ENCODE data around the gene VAV3. TPM values are rescaled to one million over a fixed set of nuclear protein-coding genes. Genes with fewer than 3 reads are reported as not detected.

The VAV3 gene
- total and polyA plus RNA-seq, 10 of the 15 experiments (the other 5 are each of a cell fraction or from before 2014, with no cell fraction given), result 0.84 to 5.5 (median 3.4) TPM

DNA sequence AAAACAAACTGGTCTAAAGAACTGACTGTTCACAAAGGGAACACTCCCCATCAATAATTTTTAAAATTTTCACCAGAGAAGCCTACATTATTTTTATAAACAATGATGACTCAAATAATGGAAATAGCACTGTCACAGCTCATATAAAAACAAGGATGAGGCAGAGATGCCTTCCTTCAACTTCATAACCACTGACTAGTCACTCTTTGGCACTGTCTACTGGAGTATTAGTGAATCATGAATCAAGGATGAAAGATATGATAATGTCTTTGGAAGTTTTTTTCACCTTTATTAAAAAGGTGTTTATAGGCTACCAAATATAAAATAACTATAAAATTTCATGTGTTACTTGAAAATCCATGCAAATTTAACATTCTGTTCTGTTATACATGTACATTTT is 316.9 kb downstream of the VAV3 start:
- Histone ChIP-seq H4K20me1 (ENCODE audit: control insufficient read depth, insufficient read depth) (no peaks in the 10 kb centered on the region), H3K27me3 (replicated peaks in 1 of 2; ENCODE audit: control insufficient read depth in 2 of 2, insufficient read depth in 2 of 2, low read length in 1 of 2) (no peaks in the 10 kb centered on the region), H3K79me2 (ENCODE audit: control insufficient read depth, insufficient read depth, low read length) (no peaks in the 10 kb centered on the region), H3K4me2 (ENCODE audit: control insufficient read depth, insufficient read depth) (no peak overlapping the region), H3K4me3 (no peak overlapping the region), H2AFZ (ENCODE audit: control insufficient read depth, low read depth, low read length) (no peak overlapping the region), H3K36me3 (ENCODE audit: control insufficient read depth in 2 of 2, insufficient read depth in 2 of 2, low read length in 1 of 2) (no peaks in the 10 kb centered on the region), H3K27ac (ENCODE audit: control insufficient read depth, insufficient read depth) (no peak overlapping the region), H3K9ac (ENCODE audit: control insufficient read depth, insufficient read depth, low read length) (no peak overlapping the region), H3K4me1 (ENCODE audit: control insufficient read depth, insufficient read depth, low read length) (no peaks in the 10 kb centered on the region), H3K9me3 (replicated peaks; ENCODE audit: control insufficient read depth, insufficient read depth, low read length) (no peaks in the 10 kb centered on the region)
- DNase-seq (ENCODE audit: low read depth, low spot score) (no peak), FAIRE-seq (no peak), ATAC-seq (no peak)
- ChIA-PET POLR2A (no interaction called here), CTCF (no interaction called here), RAD21 (ENCODE audit: unreplicated experiment) (no interaction called here), SMC1A (ENCODE audit: uncharacterized antibody, unreplicated experiment) (interaction anchor here (0.8 kb wide), 1 partner anchor 22 kb away, joined by 3 read pairs; no protein-coding TSS in a partner anchor)
- intact Hi-C loops (cut with micrococcal nuclease; ENCODE audit: unreplicated experiment), result no loop called here
- in situ Hi-C loops (cut with MboI), result no loop called here
- BruUV-seq (replicated peaks), result no TSS peak
- no peak for TF ChIP-seq NKRF (conservative IDR thresholded peaks at IDR 0.05)

- TF ChIP-seq ZNF24 (IDR thresholded peaks at IDR 0.05) (no peak), RBBP5 (conservative IDR thresholded peaks at IDR 0.05) (no peak), ESRRA (IDR thresholded peaks at IDR 0.05; ENCODE audit: low read length) (no peak), MXI1 (IDR thresholded peaks at IDR 0.05; ENCODE audit: low read depth, low read length) (no peak)
- TF ChIP-seq, protein P1, sequence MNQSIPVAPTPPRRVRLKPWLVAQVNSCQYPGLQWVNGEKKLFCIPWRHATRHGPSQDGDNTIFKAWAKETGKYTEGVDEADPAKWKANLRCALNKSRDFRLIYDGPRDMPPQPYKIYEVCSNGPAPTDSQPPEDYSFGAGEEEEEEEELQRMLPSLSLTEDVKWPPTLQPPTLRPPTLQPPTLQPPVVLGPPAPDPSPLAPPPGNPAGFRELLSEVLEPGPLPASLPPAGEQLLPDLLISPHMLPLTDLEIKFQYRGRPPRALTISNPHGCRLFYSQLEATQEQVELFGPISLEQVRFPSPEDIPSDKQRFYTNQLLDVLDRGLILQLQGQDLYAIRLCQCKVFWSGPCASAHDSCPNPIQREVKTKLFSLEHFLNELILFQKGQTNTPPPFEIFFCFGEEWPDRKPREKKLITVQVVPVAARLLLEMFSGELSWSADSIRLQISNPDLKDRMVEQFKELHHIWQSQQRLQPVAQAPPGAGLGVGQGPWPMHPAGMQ (IDR thresholded peaks at IDR 0.05; ENCODE audit: borderline replicate concordance), result no peak
- 0% methylated on average over 2 of the region's 2 CpGs for WGBS (ENCODE audit: insufficient coverage, insufficient replicate concordance, low lambda C conversion rate, missing lambda C conversion rate)
- intact Hi-C loops (cut with micrococcal nuclease; ENCODE audit: unreplicated experiment) (no loop called here), in situ Hi-C loops (cut with MboI) (no loop called here)
- ChIA-PET RAD21 (ENCODE audit: unreplicated experiment) (no interaction called here), SMC1A (ENCODE audit: uncharacterized antibody, unreplicated experiment) (no interaction called here), POLR2A (no interaction called here), CTCF (no interaction called here)
- Histone ChIP-seq H3K27ac (ENCODE audit: control insufficient read depth, insufficient read depth) (no peak overlapping the region), H3K27me3 (replicated peaks in 1 of 2; ENCODE audit: control insufficient read depth in 2 of 2, insufficient read depth in 2 of 2, low read length in 1 of 2) (no peaks in the 10 kb centered on the region), H3K9me3 (replicated peaks; ENCODE audit: control insufficient read depth, insufficient read depth, low read length) (no peaks in the 10 kb centered on the region), H3K4me2 (ENCODE audit: control insufficient read depth, insufficient read depth) (no peak overlapping the region), H3K4me3 (no peak overlapping the region), H2AFZ (ENCODE audit: control insufficient read depth, low read depth, low read length) (no peak overlapping the region), H3K9ac (ENCODE audit: control insufficient read depth, insufficient read depth, low read length) (no peak overlapping the region), H3K36me3 (ENCODE audit: control insufficient read depth in 2 of 2, insufficient read depth in 2 of 2, low read length in 1 of 2) (no peaks in the 10 kb centered on the region), H4K20me1 (ENCODE audit: control insufficient read depth, insufficient read depth) (no peaks in the 10 kb centered on the region), H3K79me2 (ENCODE audit: control insufficient read depth, insufficient read depth, low read length) (no peaks in the 10 kb centered on the region), H3K4me1 (ENCODE audit: control insufficient read depth, insufficient read depth, low read length) (no peaks in the 10 kb centered on the region)
- DNase-seq (ENCODE audit: low read depth, low spot score) (no peak), ATAC-seq (no peak), FAIRE-seq (no peak)
- no TSS peak for BruUV-seq (replicated peaks)
Measured at GRCh38 chr1:107647012-107647411, 318.0 kb downstream of the VAV3 start.

Data from GM12878 (cell line).